KOPT-K1 (cell line): ENCODE results near the gene NPAS3.

Experiments
- H3K27ac ChIP-seq: fragments of 200-600 bp; sonication (generic); 2 replicates; pipeline ENCODE4 v1.5.1; 2016; ENCODE audit warnings: antibody characterized with exemption, mild to moderate bottlenecking, low read depth, low read length; ENCODE audit not compliant: poor library complexity, severe bottlenecking
- H3K36me3 ChIP-seq: fragments of 200-600 bp; sonication (generic); 2 replicates; pipeline ENCODE4 v1.5.1; 2017; ENCODE audit warnings: antibody characterized with exemption, mild to moderate bottlenecking, low read length, moderate library complexity; ENCODE audit not compliant: insufficient read depth
- H3K9me3 ChIP-seq: fragments of 200-600 bp; sonication (generic); 2 replicates; pipeline ENCODE4 v1.5.1; 2017; ENCODE audit warnings: antibody characterized with exemption, low read length, mild to moderate bottlenecking; ENCODE audit not compliant: insufficient read depth, poor library complexity, severe bottlenecking

The NPAS3 gene

DNA sequence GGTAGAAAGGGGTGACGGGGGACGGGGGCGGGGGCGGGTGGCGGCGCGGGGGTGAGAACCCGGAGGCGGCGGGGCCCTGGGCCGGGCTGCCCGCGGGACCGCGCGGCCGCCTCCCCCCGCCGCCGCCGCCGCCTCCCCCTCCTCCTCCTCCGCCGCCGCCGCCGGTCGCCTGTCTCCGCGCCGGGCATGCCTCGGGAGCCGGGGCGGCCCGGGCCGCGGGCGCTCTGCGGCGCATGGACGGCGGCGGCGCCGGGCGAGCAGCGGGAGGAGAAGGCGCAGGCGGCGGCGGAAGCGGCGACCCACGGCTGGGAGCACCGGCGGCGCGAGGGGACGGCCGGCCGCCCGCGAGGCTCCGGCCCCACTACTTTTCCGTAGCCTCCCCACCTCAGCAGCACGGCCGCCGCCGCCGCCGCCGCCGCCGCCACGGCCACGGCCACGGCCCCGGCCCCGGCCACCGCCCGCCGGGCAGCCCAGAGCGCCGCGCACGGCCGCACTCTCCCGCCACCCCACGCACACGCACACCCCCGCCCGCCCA is at the start of gene NPAS3:
Gene NPAS3, plus strand, starts transcription at position 161 of the 535 bp plus-strand sequence.
- Histone ChIP-seq H3K36me3 (no peaks in the 10 kb centered on the region), H3K9me3 (peaks cover 15% of the 10 kb centered on the region), H3K27ac (no peak within 1 kb of the TSS)

DNA sequence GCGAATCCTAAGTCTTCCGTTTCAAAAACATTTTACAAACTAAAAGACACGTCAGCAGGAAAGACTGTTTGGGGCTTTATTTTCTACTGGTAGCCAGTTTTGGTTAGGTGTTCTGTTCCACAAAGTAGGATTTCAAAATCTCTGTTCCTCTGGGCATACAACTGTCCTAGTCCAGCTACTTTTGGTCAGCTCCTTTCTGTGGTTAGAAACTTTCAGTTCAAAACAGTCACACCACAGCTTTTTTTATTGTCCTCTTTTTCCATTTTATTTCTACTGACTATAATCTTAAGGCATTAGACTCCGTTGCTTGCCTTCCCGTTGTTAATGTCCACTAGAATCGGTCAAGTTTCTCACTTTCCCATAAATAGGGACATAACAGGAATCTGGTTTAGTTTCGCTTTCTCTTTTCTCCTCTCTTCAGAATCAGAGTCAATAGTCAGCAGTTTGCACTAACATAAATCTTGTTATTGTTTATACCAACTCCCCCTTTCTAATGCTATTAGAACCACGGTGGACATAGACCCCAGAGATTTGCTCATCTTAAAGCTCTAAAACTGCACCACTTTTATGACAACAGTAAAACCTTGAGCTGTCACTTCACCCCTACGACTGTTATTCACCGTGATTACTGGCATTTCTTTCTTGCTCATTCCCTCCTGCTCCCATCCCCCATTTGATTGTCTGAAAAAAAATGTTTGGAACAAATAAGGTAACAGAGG is 41.5 kb upstream of the NPAS3 start:
- H3K9me3 ChIP-seq = no peaks in the 10 kb centered on the region
- no peak overlapping the region for H3K27ac ChIP-seq
- no peaks in the 10 kb centered on the region for H3K36me3 ChIP-seq

DNA sequence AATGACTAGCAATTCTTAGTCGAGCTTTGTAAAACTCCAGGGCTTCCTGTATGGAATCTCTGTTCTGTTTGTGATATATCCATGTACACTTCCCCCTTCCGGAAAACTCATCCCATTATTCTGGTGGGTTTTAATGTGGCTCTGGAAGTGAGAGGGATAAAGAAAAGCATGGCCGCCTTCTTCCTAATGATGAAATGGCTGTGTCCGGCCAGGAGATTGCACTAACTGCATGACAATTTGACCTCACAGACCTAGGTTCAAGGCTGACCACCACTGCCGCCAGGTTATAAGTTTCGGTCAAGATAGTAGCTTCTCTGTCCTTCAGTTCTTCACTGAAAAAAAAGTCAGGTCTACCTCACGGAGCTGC is 41.0 kb upstream of the NPAS3 start:
- Histone ChIP-seq H3K27ac (no peak overlapping the region), H3K9me3 (no peaks in the 10 kb centered on the region)

DNA sequence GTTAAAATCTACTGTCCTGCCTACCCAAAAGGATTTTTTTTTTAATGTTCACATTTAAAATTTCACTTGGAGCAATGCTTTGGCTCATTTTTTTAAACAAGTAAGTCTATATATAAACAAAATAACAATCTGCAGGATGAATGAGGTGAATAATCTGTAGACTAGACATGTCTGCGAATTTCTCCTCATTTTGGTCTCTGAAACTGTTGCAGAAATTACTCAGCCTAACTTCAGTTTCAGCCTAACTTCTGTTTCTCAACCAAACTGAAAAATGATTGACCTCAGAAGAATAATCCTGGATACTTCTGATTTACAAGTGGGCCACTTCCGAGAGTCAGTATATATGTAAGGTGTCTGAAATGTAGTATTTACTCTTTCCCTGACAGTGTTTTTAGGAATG is 39.8 kb upstream of the NPAS3 start:
- no peaks in the 10 kb centered on the region for H3K9me3 ChIP-seq
- H3K27ac ChIP-seq = no peak overlapping the region
- H3K36me3 ChIP-seq = no peaks in the 10 kb centered on the region

More for the DNA sequence above, 41.0 kb upstream of the NPAS3 start:
- H3K36me3 ChIP-seq = no peaks in the 10 kb centered on the region

DNA sequence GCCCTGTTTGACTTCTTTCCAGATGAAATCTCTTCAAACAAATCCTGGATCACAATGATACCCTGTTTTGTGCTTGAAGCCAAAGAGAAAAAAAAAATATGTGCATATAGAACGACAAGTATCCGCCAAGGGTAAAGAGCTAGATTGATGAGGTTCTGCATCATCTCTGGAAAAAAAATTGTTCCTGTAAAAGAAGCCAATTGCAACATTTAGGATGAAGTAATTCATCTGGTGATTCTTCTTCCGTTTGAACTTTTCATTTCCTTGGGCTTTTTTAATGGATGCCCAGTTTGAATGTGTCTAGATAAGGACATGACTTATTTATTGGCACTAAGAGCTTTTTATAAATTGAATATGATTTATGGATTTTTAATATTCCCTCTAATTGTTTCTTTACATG is 38.1 kb upstream of the NPAS3 start:
- H3K9me3 ChIP-seq = no peaks in the 10 kb centered on the region
- H3K27ac ChIP-seq = no peak overlapping the region
- H3K36me3 ChIP-seq = no peaks in the 10 kb centered on the region

DNA sequence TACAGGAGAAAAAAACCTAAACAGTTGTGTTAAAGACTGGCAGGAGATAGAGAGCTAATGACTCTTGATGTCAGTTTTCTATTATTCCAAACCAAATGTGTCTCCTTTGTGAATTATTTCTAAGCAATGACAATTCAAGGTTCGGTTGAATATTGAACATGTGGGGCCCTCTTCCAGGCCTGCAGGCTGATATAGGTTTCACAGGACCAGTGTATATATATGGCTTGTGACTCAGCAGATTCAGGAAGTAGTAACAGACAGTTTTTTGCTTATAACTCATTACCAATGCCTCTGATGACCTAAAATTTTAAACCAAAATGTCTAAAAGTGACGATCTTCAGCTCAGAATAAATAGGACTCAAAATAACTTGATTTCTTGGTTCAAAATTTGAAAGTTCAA is 33.7 kb upstream of the NPAS3 start:
- H3K27ac ChIP-seq = no peak overlapping the region
- H3K36me3 ChIP-seq = no peaks in the 10 kb centered on the region
- no peaks in the 10 kb centered on the region for H3K9me3 ChIP-seq

DNA sequence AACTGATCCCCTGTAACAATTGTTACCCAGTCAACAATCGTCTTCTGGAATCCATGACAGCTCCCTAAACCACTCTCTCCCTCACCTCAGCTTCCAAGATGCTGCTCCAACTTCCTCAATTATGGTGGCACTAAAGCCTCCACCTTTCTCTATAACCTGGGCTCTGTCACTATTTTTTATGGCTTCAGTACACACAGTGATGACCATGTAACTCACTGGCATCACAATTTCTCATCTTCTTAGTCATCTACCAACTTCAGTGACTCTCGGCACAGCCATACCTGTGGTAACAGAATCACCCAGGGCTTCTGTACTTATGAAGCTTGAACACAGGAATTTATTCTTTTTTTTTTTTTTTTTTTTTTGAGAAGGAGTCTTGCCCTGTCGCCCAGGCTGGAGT is 32.0 kb upstream of the NPAS3 start:
- Histone ChIP-seq H3K9me3 (no peaks in the 10 kb centered on the region), H3K36me3 (no peaks in the 10 kb centered on the region), H3K27ac (no peak overlapping the region)

DNA sequence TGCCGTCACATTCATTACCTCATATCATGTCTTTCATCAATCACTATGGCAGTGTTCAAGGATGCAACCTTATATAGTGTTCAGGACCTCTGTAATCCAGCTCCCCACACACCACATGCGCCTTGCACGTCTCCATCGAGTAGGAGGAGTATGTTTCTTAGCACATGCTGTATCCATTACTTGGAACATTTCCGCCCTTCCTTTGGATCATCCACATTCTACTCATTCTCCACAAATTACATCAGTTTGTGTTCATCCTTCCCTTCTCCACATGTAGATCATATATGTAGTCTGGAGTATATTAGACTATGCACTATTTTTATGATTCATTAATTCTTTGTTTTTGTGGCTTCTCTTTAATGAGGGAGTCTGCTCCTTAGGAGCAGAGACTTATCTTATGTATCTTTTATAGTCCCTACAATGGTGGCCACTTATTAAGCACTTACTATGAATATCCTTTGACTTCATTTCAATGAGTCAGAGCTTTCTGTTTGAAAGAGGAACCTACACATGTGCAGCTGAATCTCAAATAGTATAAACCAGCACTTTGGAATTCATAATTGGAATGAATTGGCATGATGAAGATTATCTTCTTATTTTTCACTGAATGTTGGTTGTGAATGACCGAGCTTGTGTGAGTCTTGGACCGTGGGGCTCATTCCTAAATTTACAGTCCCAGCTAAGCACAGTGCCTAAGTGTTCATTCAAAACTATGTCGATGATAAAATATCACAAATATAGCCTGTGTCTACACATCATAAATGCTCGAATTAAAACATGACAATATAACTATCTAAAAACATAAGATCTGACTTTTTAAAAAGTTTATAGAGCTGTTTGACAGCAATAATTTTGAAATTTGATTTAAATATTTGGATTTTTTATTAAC is 30.2 kb upstream of the NPAS3 start:
- H3K36me3 ChIP-seq = no peaks in the 10 kb centered on the region
- no peak overlapping the region for H3K27ac ChIP-seq
- no peaks in the 10 kb centered on the region for H3K9me3 ChIP-seq

DNA sequence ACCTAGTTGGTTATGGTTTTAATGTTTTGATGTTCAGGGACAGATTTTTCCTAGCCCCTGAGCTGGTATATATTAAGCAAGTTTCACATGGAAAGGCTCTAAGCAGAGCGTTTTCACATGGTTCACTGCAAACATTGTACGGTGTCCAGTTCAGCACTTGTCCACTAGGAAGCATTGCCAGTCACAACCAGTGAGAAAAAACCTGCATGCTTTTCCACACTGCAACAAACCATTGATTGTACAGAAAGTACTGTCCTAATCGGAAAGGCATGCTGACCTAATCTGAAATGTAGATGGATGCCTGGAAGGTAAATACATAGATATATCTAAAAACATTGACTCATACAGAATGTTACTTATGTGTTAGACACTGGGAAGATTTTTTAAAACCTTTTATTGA is 25.0 kb upstream of the NPAS3 start:
- Histone ChIP-seq H3K27ac (no peak overlapping the region), H3K36me3 (no peaks in the 10 kb centered on the region), H3K9me3 (no peaks in the 10 kb centered on the region)

DNA sequence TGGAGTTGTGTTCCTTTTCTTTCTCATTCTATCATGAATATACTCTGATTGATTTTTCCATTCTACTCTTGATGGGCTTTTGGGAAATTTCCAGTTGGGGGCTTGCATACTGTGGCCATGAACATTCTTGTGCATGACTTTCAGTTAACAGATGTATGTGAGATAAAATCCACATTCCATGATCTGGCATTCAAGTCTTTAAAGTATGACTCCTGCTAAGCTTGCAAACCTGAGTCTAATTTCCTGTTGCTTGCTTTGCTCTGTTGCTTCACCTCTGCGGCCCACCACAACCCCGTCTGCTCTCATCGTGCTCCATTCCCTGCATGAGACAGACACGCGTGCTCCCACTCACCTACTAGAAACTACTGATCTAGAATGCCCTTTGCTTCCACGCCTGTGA is 24.3 kb upstream of the NPAS3 start:
- Histone ChIP-seq H3K27ac (no peak overlapping the region), H3K36me3 (no peaks in the 10 kb centered on the region)

DNA sequence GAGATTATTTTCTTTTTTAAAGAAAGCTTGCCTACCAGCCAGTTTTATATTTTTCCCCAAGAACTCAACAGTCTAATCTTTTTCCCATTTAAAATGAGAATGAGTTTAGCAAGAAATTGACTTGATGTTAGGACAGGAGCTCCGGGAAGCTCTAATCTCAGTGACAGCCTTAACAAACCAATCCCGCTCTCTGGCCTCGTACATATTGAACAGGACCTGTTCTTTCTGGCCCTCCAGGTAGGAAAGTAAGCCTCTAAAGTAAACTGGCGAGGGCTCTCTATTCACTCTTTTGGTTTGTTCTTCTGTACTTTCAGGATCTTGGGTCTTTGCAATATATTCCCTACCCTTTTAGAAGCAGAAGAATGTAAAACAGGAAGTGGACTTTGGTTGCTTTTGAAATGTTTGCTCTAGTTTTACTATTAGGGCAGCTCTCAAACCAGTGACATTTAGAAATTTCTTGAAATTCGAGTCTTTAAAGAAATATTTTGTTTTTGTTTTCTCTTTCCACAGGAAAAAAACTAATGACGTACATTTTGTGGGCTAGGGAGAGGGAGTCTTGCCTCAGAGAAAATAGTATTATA is 17.9 kb upstream of the NPAS3 start:
- H3K27ac ChIP-seq = no peak overlapping the region
- no peaks in the 10 kb centered on the region for H3K36me3 ChIP-seq
- H3K9me3 ChIP-seq = no peaks in the 10 kb centered on the region

More for the DNA sequence above, 24.3 kb upstream of the NPAS3 start:
- no peaks in the 10 kb centered on the region for H3K9me3 ChIP-seq

DNA sequence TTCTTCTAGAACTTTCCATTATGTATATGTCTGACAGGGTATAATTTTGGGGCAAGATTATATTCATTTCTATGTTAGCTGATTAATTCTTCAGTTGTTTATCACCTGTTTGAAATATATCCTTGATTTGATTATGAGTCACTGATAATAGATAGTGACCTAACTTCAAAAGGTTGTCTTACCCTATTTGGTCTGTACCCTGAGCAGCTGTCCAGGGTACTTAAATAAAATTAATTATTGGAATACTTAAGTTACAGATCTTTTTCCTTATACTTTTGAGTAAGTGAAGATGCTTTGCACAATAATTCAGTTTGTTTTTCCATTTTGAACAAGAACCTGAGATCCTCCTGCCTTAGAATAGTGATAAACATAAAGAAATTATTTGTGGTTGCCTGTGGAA is 13.2 kb upstream of the NPAS3 start:
- Histone ChIP-seq H3K27ac (no peak overlapping the region), H3K9me3 (no peaks in the 10 kb centered on the region), H3K36me3 (no peaks in the 10 kb centered on the region)

DNA sequence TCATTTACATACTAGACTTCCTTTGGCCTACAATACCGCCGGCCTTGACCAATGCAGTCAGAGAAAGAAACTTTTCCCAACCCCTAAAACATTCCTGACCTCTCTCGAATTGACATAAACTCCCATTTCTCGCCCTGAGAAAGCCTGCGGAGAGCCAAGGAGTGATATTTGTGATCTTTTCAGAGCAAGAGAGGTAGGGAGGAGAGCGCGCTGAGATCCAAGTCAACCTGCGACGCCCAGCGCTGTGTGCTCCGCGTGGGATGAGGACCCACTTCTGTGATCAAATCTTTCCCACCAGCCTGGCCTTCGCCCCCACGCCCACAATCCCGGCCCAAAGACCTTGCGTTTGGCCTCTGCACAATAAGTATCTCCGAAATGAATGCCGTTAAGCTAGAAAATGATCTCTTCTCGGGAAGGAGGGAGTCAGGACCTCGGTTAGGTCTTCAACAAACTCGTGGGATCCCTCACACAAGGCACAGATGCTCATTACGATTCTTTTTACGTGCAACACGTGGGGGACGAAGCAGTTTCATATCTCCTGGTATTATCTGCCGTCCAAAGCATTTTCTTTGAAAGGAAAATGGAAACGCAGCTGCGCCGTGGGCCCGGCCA is 6.3 kb upstream of the NPAS3 start:
- no peaks in the 10 kb centered on the region for H3K36me3 ChIP-seq
- H3K9me3 ChIP-seq = peaks cover 14% of the 10 kb centered on the region
- no peak overlapping the region for H3K27ac ChIP-seq

DNA sequence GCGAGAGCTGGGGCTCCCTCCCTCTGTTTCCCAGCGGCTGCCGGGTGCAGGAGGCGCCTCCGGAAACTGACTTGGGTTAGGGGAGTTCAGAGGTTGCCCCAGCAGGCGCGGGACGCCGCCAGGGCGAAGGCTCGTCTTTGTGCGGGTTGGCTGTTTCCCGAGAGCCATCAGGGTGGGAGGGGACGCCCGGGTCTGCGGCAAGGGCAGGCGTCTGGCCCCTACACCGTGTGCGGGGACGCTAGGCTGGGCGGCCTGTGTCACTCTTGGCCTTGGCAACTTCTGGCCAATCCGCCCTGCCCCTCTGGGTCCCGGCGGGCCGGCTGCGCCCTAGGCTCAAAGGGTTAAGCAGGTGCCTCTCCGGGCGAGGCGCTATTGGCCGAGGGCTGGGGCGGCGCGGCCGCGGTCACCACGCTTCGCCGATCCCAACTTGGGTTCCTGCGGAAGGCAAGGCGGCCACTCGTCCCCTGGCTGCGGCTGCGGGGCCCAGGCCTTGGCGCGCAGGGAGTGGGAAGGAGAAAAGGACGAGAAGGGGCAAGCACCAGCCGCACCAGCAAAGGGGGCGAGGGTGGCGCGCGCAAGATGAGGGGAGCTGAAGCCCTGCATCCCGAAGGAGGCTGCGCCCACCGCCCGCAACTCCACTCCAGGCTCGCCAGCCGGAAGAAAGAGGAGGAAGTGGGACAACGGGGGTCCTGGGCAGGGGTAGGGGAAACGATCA is 5.6 kb upstream of the NPAS3 start:
- H3K9me3 ChIP-seq = peaks cover 19% of the 10 kb centered on the region
- H3K36me3 ChIP-seq = no peaks in the 10 kb centered on the region
- no peak overlapping the region for H3K27ac ChIP-seq
